Activated CD4-positive, alpha-beta T cell treated with anti-CD3 and anti-CD28 coated beads, Interleukin-2, amount 50 U/mL, for 4 hours (primary cell): Measurements from ENCODE around the gene ADM5.

Source experiments
- DNase-seq, 2 experiments: peaks; one replicate each; pipeline ENCODE4 v3.0.0-alpha.2; 2020

The ADM5 gene

GRCh38 chr19:49680421-49681351 lies 8.7 kb upstream of the ADM5 start:
- peak; percentile 92 to 94 for DNase-seq

DNA sequence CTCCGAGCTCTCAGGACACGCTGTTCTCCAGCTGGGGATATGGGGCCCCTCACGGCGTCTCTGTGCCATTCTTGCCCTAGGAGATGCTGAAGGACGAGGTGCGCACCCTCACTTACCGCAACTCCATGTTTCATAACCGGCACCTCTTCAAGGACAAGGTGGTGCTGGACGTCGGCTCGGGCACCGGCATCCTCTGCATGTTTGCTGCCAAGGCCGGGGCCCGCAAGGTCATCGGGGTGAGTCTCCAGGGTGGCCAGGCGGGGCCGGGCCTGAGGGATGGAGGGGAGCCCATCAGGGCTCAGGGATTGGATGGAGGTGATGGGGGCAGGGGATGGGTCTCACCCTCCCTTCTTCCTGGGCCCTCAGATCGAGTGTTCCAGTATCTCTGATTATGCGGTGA lies 7.6 kb upstream of the ADM5 start:
- no peak for DNase-seq

GRCh38 chr19:49682274-49682673 lies 7.1 kb upstream of the ADM5 start:
- no peak for DNase-seq

- DNase-seq = no peak
Measured at GRCh38 chr19:49683814-49684250, 5.6 kb upstream of the ADM5 start.

GRCh38 chr19:49684251-49684982 lies 5.0 kb upstream of the ADM5 start:
- no peak for DNase-seq

DNA sequence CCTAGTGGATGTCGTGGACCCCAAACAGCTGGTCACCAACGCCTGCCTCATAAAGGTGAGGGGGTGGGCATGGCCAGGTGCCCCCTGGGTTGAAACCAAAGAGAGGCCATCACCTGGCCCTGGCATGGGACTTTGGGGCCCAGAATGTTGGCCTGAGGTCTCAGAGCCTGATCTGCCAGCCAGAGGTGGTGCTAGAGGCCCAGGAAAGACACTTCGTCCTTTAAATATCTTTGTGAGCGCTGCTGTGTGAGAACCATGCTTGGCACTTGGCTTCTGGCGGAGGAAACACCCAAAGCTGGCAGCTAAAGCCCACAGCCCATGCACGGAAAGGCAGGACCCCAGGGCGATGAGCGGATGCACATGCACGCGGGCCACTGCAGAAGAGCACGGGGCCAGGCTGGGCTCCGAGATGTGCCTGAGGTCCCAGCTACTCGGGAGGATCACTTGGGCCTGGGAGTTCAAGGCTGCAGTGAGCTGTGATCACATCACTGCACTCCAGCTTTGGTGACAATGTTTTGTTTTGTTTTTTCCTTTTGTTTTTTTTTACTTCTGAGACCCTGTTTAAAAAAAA lies 4.3 kb upstream of the ADM5 start:
- no peak for DNase-seq

DNA sequence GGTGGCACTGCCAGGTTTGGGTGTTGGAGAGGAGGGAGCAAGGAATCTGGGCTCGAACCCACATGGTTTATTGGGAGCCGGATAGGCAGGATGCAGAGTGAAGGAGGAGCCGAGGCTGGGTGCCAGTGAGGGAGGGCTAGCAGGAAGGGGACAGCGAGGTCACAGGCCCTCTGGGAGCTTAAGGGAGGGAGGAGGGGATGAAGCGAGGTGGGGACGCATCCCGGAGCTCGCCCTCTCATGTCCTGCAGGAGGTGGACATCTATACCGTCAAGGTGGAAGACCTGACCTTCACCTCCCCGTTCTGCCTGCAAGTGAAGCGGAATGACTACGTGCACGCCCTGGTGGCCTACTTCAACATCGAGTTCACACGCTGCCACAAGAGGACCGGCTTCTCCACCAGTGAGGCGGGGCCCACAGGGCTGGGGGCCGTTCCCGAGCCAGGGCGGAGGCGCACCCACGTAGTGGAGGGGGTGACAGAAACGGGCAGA lies 3.5 kb upstream of the ADM5 start:
- DNase-seq = no peak

GRCh38 chr19:49686503-49687088 lies 2.8 kb upstream of the ADM5 start:
- DNase-seq = no peak

DNA sequence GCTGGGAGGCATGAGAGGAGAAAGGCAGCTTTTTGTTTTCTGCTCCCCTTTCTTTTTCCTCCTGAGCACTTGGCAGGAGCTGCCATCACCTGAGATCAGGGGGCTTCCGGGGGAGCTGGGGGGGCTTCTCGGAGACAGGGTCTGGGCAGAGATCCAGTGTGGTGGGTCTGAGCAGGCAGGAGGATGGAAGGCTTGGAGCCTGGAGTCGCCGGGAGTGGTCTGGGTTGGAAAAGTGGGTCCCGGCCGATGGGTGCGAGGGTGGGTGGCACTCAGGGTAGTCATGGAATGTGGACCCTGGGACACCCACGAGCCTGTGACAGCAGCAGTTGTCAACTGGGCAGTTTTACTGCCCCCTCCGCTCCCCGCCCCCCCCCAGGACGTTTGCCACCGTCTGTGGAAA lies 2.2 kb upstream of the ADM5 start:
- DNase-seq = no peak

DNA sequence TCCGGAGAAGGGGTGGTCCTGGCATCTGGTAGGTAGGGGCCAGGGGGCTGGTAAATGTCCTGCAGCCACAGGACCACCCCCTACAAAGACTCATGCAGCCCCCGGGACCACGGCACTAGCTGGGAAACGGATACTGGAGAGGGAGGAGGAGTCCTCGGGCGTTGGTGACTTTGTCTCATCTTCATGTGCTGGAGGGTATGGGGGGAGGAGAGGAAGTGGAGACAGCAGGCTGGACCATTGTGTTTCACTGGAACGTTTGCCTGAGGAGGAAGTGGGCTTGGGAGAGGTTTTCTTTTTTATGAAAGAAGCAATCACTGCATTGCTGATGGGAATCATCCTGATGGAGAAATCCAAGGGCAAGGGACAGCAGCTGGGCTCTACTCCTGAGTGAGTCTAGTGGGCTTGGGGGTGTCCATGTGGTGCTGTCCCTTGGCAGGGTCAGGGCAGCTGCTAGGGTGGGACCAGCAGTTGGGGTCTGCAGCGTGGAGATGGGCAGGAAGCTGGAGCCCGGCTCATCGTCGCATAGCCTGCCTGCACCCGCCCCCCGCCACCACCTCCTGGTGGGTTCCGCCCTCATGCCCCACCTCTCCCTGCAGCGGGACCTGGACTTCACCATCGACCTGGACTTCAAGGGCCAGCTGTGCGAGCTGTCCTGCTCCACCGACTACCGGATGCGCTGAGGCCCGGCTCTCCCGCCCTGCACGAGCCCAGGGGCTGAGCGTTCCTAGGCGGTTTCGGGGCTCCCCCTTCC lies 1.7 kb upstream of the ADM5 start:
- no peak for DNase-seq

DNA sequence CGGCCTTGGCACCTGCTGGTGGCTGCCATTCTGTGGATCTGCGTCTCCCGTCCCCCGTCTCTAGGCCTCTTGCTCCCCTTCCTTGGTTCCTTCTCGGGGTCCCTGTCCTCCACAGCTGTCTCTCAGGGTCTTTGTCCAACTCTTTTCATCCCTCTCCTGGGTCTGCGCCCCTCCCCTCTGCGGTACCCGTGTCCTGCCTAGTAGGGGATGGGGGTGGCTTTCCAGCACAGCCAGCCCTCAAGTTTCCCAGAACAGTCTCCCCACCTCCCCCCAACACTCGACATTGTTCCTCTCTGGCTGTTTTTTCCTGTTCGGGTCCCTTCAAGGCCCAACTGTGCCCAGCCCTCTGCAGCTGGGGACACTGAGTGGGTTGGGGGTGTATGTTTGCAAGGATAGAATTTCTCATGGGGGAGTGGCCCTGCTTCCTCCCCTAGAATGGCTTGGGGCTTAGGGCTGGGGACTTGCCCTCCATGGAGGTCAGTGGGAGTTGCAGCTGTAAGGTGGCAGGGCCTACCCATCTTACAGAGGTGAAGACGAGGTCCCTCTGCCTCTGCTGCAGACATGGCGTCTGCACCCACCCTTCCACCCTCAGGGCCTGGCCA lies 762 bp upstream of the ADM5 start:
- DNase-seq = no peak

- no peak for DNase-seq
Measured at GRCh38 chr19:49690079-49690655, 773 bp downstream of the ADM5 start.

DNA sequence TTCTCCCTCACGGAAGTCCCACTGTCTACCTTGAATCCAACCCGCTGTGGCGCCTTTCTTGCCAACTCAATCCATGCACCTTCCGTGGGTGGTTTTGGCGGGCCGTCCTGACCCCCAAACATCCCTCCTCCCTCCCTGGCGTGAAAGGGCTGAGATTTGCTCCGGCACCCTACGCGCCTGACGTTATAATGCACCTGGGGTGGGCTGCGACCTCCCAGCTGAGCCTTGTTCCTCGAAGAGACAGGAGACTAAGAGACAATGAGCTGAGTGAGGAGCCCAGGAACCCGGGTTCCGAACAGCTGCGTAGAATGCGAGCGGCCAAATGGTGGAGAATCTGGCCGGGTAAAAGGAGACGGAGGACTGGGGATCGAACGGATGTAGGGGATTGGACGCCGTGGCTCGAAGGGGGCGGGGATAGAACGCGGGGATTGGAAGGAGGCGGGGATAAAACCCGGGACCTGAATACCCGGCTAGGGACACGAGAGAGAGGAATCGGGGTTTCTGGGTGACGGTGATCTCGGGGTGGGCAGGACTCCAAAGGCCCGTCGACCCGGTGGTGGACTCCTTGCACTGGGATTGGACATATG lies 1.4 kb downstream of the ADM5 start, which contains the start of gene CPT1C:
Gene CPT1C (plus strand): TSS at position 461 of the 587 bp plus-strand sequence. CDS start 1,137 bp downstream, outside the sequence.
- DNase-seq = peak; percentile 44 to 46

GRCh38 chr19:49691243-49692146 lies 2.1 kb downstream of the ADM5 start:
- no peak for DNase-seq

GRCh38 chr19:49692147-49692506 lies 2.7 kb downstream of the ADM5 start:
- DNase-seq = no peak

DNA sequence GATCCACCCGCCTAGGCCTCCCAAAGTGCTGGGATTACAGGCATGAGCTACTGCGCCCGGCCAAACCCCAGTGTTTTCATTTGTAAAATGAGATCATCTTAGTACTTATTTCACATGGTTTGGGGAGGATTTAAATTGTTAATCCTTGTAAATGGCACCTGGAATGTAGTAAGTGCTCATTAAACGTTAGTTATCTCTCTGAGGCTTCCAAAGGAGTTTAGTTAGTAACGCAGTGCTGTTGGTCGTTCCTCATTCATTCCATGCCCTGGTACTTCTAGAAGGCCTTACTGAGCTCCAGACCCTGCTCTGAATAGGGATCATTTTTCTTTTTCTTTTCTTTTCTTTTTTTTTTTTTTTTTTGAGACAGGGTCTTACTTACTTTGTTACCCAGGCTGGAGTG lies 6.7 kb downstream of the ADM5 start:
- DNase-seq = no peak

GRCh38 chr19:49696865-49697264 lies 7.5 kb downstream of the ADM5 start:
- DNase-seq = no peak

- no peak for DNase-seq
Measured at GRCh38 chr19:49699364-49699763, 10.0 kb downstream of the ADM5 start.

- DNase-seq = no peak
Measured at GRCh38 chr19:49700563-49700962, 11.2 kb downstream of the ADM5 start.

- no peak for DNase-seq
Measured at GRCh38 chr19:49701271-49701786, 11.9 kb downstream of the ADM5 start.
